GM15510 (cell line): Measurements from ENCODE around the gene DSCAM.

ENCODE experiments used
- POLR2A ChIP-seq: IDR thresholded peaks from 3 replicates; pipeline ENCODE4 v1.6.1; 2011; ENCODE audit warnings: borderline replicate concordance; ENCODE audit not compliant: insufficient read length; ENCODE audit errors: extremely low read depth

Gene DSCAM

DNA sequence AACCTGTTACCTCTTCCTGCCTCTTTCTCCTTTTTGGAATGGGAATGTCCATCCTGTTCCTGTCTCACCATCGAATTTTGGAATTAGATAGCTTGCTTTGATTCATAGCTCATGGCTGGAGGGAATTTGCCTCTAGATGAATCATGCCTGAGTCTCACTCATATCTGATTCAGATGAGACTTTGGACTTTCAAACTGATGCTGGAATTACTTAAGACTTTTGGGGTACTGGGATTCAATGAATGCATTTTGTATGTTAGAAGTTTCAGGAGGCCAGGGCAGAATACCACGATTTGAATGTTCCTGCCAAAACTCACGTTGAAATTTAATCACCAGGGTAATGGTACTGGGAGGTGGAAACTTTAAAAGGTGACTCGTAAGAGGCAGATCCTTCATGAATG lies 132.4 kb downstream of the DSCAM start:
- no peak for TF ChIP-seq POLR2A

DNA sequence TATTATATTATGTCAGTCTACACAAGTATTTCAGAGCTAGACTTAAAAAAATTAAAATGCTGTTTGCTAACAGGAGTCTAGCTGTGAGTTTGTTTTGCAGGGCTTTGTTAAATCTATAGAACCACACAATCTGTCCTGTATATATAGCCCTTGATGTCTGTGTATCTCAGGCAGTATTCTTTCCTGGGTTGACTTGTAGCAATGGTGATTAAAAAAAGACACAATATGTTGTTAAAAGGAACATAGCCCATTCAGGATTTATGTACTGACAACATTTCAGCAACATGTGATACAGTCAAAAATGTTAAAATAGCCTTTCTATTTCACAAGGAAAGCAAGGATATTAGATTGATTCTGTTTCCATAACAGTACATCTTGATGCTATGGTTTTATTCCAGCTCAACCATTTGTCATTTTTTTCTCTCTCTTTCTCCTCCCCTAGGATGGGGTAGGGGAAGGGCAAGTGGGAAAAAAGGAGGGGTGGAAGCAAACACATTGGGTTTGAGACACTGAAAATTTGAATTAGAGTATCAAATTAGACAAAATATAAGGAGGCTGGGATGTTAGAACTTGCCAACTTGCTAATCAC lies 139.2 kb downstream of the DSCAM start:
- no peak for TF ChIP-seq POLR2A

DNA sequence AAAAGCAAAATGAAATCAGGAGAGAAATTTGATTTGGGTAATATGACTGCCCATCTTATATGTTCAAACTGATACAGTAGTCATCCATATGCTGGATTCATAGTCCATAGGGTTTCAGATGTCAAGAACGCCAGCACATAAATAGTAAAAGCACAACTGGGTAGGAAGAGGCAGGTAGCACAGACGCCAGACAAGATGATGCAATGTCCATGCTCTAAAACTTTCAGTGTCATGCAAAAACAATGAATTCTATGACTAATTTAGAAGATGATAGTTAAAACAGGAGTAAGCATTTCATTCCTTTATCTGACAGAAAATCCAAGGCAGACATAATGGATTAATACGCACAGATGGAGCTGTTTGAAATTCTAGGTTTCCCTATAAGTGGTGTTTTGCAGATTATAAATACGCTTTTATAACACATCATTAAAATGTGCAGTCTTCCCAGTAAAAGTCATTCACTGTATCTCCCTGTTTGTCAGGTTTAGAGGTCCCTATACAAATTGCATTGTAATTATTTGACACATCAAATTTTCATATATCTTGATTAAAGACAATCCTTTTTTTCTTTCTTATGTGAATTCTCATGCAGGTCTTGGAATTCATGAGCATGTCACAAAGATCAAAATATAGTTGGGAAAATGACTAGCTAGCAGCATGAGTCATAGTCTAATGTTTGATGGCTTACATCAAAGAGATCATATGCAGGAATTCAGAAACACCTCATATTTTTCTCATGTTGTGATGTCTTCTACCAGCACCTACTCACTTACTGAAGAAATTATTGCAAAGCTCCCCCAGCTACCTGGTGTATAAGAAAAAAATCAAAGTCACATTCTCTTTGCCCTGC lies 139.9 kb downstream of the DSCAM start:
- no peak for TF ChIP-seq POLR2A

DNA sequence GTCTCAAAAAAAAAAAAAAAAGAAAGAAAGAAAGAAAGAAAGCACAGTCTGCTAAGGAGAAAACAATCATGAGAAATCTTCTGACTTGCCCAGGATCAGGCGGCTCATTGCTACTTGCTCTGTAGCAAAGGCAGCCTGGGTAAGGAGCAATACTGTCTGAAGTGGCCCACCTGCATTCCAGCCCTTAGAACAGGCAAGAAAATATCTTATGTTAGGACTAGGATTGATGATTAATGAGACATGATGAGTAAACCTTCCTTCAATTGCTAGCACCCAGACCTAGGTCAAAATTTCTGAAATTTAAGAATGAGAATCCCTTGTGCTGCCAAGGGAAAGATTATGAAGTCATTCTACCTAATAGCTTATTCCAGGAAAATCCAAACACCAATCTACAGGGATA lies 140.8 kb downstream of the DSCAM start:
- no peak for TF ChIP-seq POLR2A

DNA sequence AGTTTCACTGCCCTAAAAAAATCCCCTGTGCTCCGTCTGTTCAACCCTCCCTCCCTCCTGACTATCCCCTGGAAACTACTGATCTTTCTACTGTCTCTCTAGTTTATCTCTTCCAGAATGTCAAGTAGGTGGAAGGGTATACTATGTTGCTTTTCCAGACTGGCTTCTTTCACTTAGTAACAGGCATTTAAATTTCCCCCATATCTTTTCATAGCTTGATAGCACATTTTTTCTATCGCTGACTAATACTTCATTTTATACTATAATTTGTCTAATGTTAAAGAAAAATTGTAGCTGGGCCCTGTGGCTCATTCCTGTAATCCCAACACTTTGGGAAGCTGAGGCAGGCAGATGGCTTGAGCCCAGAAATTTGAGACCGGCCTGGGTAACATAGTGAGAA lies 142.8 kb downstream of the DSCAM start:
- TF ChIP-seq POLR2A = no peak

DNA sequence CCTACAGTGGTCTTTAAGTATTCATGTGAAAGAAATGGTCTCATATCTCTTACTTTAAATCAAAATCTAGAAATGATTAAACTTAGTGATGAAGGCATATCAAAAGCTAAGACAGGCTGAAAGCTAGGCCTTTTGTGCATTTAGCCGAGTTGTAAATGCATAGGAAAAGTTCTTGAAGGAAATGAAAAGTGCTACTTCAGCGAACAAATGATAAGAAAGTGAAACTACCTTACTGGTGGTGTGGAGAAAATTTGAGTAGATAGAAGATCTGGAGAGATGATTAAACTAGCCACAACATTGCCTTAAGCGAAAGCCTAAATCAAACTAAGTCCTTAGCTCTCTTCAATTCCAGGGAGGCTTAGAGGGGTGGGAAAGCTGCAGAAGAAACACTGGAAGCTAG lies 147.6 kb downstream of the DSCAM start:
- TF ChIP-seq POLR2A = no peak

DNA sequence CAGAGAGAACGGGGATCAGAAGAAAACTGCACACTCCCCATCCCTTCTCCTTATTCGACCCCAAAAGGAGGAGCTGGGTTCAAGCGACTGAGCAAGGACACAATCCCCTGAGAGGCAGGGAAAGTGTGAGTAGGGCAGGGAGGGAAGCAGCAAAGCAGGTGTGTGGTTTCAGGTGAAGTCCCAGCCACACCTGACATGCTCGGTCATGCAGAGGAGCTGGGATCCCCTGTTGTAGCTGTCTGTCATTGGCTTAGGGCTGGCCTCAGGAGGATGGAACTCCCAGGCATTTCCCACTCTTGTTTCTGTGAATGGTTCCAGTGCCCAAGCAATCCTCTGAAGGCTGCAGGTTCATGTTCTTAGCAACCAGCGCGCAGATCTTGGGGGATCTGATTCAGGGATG lies 150.7 kb downstream of the DSCAM start:
- TF ChIP-seq POLR2A = no peak

DNA sequence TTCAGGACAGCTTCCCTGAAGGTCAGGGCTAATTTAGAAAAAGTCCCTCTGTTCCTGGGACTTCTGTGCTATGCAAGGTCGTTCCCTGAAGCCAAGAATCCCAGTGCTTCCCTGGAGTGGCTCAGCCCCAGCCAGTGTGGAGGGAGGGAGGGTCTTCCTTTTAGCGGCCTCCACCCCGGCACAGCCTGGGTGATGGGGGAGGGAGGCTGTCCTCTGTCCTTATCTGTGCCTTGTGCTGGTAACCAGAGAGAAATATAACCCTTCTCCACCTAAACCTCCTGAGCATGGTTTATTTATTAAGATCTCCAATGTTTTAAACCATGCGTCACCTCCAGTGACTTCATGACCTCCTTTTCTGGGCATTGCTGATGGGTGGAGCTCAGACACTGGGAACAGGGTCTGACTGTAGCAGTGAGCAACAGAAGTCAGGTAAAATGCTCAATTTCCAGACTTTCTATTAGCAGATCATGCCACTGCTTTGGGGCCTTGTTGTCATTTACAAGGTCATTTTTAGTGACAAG lies 157.1 kb downstream of the DSCAM start:
- no peak for TF ChIP-seq POLR2A

DNA sequence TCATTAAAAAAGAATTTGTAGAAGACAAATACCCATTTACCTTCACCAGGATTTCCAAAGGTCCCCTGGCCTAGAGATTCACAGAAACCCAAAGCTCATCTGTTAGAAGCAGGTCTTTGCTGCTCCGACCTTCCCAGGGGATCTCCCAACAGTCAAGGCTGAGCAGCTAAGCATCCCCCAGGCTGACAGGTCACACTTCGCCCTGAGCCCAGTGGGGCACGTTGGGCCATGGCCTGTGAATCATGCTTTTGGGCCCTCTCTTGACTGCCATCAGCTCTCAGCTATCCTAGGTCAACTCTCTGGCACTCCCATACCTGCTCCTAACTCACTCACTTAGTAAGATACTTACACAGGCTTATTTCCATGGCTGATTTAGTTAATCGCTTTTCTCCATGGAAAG lies 157.7 kb downstream of the DSCAM start:
- no peak for TF ChIP-seq POLR2A

DNA sequence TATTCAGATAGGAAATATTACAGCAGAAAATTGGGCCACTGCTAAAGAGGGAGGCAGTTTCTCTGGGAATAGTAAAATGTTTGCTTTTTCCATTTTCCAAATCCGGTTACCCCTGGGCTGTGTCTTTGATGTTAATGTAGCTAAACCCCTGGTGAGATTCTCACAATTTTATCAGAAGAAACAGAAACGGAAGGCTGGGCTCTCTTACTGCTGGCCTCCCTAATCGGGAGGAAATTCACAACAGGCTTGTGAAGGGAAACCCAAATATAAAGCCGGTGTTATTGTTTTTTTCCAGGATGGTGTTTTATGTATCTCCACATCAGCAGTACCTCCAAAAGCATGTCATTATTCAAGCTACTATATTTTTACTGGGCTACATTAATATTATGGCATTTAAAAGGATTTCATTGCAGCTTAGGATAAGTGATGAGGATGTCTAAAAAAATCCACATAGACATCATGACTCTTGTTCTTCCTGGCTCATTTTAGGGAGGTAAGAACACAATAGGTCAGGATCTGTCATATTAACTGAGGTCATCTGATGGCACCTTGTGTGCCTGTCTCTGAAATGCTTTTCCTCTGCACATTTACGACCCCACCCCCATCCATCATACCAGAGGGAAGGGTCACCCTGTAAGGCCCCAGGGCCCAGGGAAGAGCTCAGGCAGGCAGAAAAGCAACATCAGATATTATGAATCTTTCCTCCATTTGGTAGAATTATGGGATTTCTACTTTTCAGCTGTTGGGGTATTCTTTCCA lies 158.7 kb downstream of the DSCAM start:
- no peak for TF ChIP-seq POLR2A

DNA sequence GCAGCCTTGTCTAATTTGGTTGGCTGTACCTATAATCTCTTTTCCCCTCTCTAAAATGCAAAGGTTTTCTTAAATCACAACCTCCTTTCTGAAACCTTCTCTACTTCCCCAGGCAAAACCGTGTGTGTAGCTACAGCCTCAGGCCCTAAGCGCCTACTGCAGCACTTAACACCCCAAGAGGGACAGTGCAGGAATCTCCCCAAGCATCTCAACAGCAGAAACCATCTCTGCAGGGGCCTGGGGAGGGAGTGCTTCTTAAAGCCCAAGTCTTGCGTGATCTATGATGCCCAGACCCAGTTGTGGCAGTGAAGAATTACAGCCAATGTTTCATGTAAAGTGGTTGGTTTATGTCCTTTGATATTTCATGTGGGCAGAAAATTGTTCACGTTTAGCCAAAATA lies 159.3 kb downstream of the DSCAM start:
- TF ChIP-seq POLR2A = no peak

DNA sequence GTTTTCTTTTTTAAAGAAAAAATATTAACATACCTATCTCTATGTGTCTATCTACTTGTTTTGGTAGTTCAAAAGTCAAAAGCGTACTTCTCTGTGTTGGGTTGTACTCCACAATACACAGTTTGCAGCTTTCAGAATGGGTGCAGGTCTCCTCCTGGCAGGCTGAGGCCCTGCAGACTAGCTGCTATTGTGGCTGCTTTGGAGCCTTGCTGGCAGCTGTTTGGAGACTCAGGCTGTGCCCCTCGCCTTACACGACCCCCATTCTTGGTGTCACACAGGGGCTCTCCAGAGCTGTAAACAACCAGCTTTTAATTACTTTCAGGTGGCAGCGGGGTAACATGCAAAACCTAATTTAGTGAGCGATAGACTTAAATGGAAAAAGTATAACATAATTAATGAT lies 160.4 kb downstream of the DSCAM start:
- no peak for TF ChIP-seq POLR2A

DNA sequence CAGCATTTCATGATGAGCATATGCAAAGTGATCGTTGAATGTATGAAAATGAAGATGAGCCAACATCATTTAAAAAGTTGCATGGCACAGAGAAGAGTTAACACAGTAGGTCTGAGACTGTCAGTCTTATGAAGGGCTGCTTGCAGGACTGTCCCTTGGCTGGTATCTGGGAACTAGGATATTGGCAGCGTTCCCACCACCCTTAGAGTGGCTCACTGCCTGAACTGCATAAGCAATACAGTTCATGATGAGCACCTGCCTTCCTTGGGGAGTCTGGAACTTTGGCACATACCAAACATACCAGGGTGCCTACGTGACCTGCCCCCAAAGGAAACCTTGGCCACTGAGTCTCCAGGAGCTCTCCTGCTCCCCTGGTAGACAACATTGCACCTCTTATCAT lies 161.8 kb downstream of the DSCAM start:
- TF ChIP-seq POLR2A = no peak

DNA sequence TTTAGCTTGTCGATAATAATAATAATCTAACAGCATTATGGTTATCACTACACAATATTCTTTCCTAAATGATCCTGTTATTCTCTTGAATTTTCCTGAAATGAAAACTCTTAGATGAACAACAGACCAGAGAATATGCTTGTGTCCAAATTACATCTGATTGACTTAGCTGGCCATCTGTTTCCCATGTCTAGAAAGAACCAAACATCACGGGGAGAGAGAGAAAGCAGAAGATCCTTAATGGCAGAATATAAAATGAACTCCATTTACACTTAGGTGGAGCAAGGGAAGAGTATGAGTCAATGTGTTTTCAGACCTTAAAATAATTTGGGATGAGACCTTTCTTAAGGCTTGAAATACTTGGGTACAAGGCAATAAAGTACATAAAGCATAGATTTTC lies 162.2 kb downstream of the DSCAM start:
- no peak for TF ChIP-seq POLR2A

DNA sequence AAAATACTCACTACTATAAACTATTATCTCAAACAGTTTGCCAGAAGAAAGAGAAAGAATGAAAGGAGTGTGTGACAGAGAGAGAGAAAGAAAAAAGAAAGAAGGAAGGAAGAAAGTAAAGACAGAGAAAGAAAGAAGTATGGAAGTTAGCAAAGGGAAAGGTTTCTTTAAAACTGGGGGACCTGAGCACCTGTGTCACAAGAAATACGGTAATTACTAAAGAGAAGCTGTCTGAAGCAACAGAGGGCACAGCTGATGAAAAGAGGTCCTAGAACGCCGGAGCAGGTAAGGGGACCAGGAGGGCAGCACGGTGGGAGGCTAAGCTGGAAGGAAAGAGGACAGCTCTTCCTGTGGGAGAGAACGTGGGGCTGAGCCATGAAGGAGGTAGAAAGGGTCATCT lies 163.6 kb downstream of the DSCAM start:
- no peak for TF ChIP-seq POLR2A
